GM12875 (cell line): ENCODE data around the gene ZC3H6.
"Not testable (repeated sequence)": the region's sequence is repeated elsewhere in the genome, so short reads cannot be mapped to it uniquely, and the experiment has no call there.

Experiments used
- H3K4me3 ChIP-seq: one replicate; pipeline ENCODE4 v1.5.1; 2011; ENCODE audit warnings: low read depth, low read length, control low read depth
- TF ChIP-seq, protein P1 (sequence below): IDR thresholded peaks from 2 replicates; pipeline ENCODE4 v1.5.1; 2011; ENCODE audit warnings: low read depth, mild to moderate bottlenecking, control low read depth, inconsistent platforms, low read length, moderate library complexity, borderline replicate concordance; ENCODE audit not compliant: insufficient read depth

ZC3H6 gene

GRCh38 chr2:112342067-112342550, 66.7 kb downstream of the ZC3H6 start:
- no peak overlapping the region for H3K4me3 ChIP-seq
- TF ChIP-seq, protein P1, sequence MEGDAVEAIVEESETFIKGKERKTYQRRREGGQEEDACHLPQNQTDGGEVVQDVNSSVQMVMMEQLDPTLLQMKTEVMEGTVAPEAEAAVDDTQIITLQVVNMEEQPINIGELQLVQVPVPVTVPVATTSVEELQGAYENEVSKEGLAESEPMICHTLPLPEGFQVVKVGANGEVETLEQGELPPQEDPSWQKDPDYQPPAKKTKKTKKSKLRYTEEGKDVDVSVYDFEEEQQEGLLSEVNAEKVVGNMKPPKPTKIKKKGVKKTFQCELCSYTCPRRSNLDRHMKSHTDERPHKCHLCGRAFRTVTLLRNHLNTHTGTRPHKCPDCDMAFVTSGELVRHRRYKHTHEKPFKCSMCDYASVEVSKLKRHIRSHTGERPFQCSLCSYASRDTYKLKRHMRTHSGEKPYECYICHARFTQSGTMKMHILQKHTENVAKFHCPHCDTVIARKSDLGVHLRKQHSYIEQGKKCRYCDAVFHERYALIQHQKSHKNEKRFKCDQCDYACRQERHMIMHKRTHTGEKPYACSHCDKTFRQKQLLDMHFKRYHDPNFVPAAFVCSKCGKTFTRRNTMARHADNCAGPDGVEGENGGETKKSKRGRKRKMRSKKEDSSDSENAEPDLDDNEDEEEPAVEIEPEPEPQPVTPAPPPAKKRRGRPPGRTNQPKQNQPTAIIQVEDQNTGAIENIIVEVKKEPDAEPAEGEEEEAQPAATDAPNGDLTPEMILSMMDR: no peak

GRCh38 chr2:112343827-112344585, 68.6 kb downstream of the ZC3H6 start:
- TF ChIP-seq, protein P1: no peak
- H3K4me3 ChIP-seq: no peak overlapping the region

DNA sequence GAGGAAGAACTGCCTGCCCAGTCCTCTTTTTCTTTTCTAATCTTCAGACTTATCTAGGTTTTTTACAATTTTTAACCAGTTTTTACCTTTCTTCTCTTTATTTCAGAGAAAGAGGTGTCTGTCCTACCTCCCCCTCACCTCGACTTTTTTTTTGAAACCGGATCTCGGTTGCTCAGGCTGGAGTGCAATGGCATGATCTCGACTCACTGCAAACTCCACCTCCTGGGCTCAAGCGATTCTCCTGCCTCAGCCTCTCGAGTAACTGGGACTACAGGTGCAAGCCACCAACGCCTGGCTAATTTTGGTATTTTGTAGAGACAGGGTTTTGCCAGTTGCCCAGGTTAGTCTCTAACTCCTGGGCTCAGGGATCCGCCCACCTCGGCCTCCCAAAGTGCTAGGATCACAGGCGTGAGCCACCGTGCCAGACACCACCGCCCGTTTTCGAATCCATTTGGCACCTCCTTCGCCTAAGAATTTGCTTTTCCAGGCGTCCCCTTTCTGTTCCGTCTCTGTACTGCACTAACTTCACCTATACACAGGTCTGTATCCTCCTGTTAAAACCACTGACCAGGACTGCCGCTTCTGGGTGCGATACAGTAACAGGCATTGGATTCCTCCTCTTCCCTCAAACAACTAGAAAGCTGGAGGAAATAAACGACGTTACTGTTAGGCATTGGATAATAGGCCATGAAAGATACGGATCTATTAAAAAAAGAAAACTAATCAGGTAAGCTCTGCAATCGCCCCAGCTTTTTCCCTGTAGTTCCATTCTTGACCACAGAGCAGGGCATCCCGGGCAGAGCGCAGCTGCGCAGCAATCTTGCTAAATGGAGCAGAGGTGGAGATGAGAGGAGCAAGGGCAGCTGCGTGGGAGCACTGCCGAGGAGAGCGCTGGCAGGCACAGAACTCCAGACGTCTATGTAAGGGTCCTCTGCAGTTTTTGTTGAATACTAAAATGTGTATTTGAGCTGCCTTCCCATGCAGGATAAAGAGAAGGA, 69.9 kb downstream of the ZC3H6 start:
- H3K4me3 ChIP-seq: no peak overlapping the region
- TF ChIP-seq, protein P1: no peak

- not testable (repeated sequence) for H3K4me3 ChIP-seq
These were observed 76.9 kb downstream of the ZC3H6 start for GRCh38 chr2:112352292-112352691.

DNA sequence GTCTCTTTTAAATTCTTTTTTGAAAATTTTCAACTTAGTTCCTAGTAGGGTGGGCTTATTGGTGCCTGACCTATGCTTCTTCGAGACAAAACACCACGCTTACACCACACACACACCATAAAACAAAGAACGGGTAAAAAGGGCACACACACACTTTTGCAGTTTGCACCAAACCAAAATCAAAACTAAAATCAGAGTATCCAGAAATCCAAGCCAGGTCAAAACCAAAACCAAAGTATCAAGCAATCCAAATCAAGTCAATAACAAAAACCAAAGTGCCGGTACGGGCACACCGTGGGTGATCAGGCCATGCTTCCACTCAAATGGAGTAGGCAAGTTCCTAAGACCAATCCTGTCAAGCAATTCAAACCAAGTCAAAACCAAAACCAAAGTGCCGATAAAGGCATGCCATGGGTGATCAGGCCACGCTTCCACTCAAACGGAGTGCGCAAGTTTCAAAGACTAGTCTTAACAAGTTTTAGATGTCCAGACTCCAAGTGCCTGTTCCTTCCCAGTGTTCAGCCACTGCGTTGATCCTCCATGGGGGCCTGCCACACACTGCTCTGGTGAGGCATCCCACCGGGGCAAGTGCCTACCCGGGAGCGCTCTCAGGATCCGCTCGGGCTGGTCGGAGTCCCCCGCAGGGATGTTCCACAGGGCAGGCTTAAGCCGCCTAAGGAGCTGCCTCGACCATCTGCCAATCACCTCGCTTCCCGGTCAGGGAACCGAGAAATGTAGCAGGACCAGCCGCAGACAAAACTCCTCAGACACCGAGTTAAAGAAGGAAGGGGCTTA, 77.6 kb downstream of the ZC3H6 start:
- not testable (repeated sequence) for H3K4me3 ChIP-seq

DNA sequence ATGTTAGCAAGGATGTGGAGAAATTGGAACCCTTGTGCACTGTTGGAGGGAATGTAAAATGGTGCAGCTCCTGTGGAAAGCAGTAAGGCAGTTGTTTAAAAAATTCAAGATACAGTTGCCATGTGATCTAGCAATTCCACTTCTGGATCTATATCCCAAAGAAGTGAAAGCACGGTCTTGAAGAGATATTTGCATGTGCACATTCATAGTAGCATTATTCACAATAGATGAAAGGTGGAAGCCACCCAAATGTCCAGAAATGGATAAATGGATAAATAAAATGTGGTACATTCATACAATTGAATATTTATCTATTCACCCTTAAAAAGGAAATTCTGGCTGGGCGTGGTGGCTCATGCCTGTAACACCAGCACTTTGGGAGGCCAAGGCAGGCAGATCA, 78.9 kb downstream of the ZC3H6 start:
- not testable (repeated sequence) for H3K4me3 ChIP-seq

DNA sequence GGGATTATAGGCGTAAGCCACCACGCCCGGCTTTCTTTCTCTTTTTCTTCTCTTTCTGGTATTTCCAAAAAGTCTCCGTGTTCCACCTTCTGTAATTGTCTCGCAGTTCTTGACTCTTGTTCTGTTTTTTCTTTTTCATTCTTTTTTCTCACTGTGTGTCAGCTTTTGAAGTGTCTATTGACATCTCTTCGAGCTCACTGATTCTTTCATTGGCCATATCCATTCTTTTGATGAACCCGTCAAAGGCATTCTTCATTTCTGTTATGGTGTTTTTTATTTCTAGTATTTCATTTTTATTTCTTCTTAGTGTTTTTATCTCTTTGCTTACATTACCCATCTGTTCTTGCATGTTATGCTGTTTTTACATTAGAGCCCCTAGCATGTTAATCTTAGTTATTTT, 84.7 kb downstream of the ZC3H6 start:
- H3K4me3 ChIP-seq: not testable (repeated sequence)
